ENCODE data around the gene MED14. TPM values are rescaled to one million over a fixed set of nuclear protein-coding genes. Genes with fewer than 3 reads are reported as not detected.

Gene MED14
- total RNA-seq, 1 experiment from 2014 or later: 57.4 TPM

GRCh38 chrX:40663880-40664630 is 71.3 kb downstream of the MED14 start:
- no peak for TF ChIP-seq CTCF (IDR thresholded peaks at IDR 0.05; ENCODE audit: unreplicated experiment)
- H3K27me3 Mint-ChIP-seq (ENCODE audit: unreplicated experiment): no peaks in the 10 kb centered on the region
- BruUV-seq (replicated peaks): no TSS peak
- intact Hi-C loops (cut with micrococcal nuclease; ENCODE audit: unreplicated experiment): no loop called here
- no peak overlapping the region for H3K27ac Mint-ChIP-seq (ENCODE audit: unreplicated experiment)
- CTCF ChIA-PET: no interaction called here
- H3K36me3 Mint-ChIP-seq (ENCODE audit: insufficient read depth, unreplicated experiment): peaks cover 22% of the 10 kb centered on the region
- H3K4me3 Mint-ChIP-seq (ENCODE audit: low read depth, unreplicated experiment): no peak overlapping the region
- peak; percentile 9 for DNase-seq
- no peaks in the 10 kb centered on the region for H3K4me1 Mint-ChIP-seq (ENCODE audit: low read depth, unreplicated experiment)
- no peaks in the 10 kb centered on the region for H3K9me3 Mint-ChIP-seq (ENCODE audit: low read depth, unreplicated experiment)

- no TSS peak for BruUV-seq (replicated peaks)
- no peak overlapping the region for H3K4me3 Mint-ChIP-seq (ENCODE audit: low read depth, unreplicated experiment)
- H3K36me3 Mint-ChIP-seq (ENCODE audit: insufficient read depth, unreplicated experiment): peaks cover 22% of the 10 kb centered on the region
- no peak for TF ChIP-seq CTCF (IDR thresholded peaks at IDR 0.05; ENCODE audit: unreplicated experiment)
- no peaks in the 10 kb centered on the region for H3K27me3 Mint-ChIP-seq (ENCODE audit: unreplicated experiment)
- DNase-seq: no peak
- H3K9me3 Mint-ChIP-seq (ENCODE audit: low read depth, unreplicated experiment): no peaks in the 10 kb centered on the region
- no peak overlapping the region for H3K27ac Mint-ChIP-seq (ENCODE audit: unreplicated experiment)
- intact Hi-C loops (cut with micrococcal nuclease; ENCODE audit: unreplicated experiment): no loop called here
- no peaks in the 10 kb centered on the region for H3K4me1 Mint-ChIP-seq (ENCODE audit: low read depth, unreplicated experiment)
- CTCF ChIA-PET: no interaction called here
These were observed 72.1 kb downstream of the MED14 start for GRCh38 chrX:40663078-40663740.

- no peaks in the 10 kb centered on the region for H3K4me1 Mint-ChIP-seq (ENCODE audit: low read depth, unreplicated experiment)
- intact Hi-C loops (cut with micrococcal nuclease; ENCODE audit: unreplicated experiment): no loop called here
- no TSS peak for BruUV-seq (replicated peaks)
- no peak overlapping the region for H3K27ac Mint-ChIP-seq (ENCODE audit: unreplicated experiment)
- CTCF ChIA-PET: no interaction called here
- H3K9me3 Mint-ChIP-seq (ENCODE audit: low read depth, unreplicated experiment): no peaks in the 10 kb centered on the region
- no peaks in the 10 kb centered on the region for H3K27me3 Mint-ChIP-seq (ENCODE audit: unreplicated experiment)
- no peak overlapping the region for H3K4me3 Mint-ChIP-seq (ENCODE audit: low read depth, unreplicated experiment)
- TF ChIP-seq CTCF (IDR thresholded peaks at IDR 0.05; ENCODE audit: unreplicated experiment): no peak
- no peak for DNase-seq
- peaks cover 9% of the 10 kb centered on the region for H3K36me3 Mint-ChIP-seq (ENCODE audit: insufficient read depth, unreplicated experiment)
These were observed 73.9 kb downstream of the MED14 start for GRCh38 chrX:40661489-40661888.

GRCh38 chrX:40660381-40660780 is 75.0 kb downstream of the MED14 start:
- Mint-ChIP-seq H3K4me3 (ENCODE audit: low read depth, unreplicated experiment) (no peak overlapping the region), H3K4me1 (ENCODE audit: low read depth, unreplicated experiment) (no peaks in the 10 kb centered on the region), H3K27me3 (ENCODE audit: unreplicated experiment) (no peaks in the 10 kb centered on the region), H3K27ac (ENCODE audit: unreplicated experiment) (no peak overlapping the region), H3K9me3 (ENCODE audit: low read depth, unreplicated experiment) (no peaks in the 10 kb centered on the region), H3K36me3 (ENCODE audit: insufficient read depth, unreplicated experiment) (no peaks in the 10 kb centered on the region)
- CTCF ChIA-PET: no interaction called here
- BruUV-seq (replicated peaks): no TSS peak
- intact Hi-C loops (cut with micrococcal nuclease; ENCODE audit: unreplicated experiment): no loop called here
- no peak for TF ChIP-seq CTCF (IDR thresholded peaks at IDR 0.05; ENCODE audit: unreplicated experiment)
- no peak for DNase-seq
